Astrocyte (in vitro differentiated cells and primary cell): ENCODE data around the gene CBFB.

ENCODE experiments used
- CTCF ChIP-seq: IDR thresholded peaks from 2 replicates; pipeline ENCODE4 v1.5.1; 2011; ENCODE audit warnings: low read depth, mild to moderate bottlenecking, inconsistent platforms, low read length, moderate library complexity; ENCODE audit not compliant: insufficient read depth
- EZH2 ChIP-seq: IDR thresholded peaks from 2 replicates; pipeline ENCODE4 v1.6.1; 2012; ENCODE audit warnings: mild to moderate bottlenecking, low read length, inconsistent platforms; ENCODE audit not compliant: insufficient read depth

- no peak for TF ChIP-seq EZH2
- TF ChIP-seq CTCF = no peak
These were observed 5.5 kb downstream of the CBFB start for GRCh38 chr16:67034487-67034886.
